Left lung (tissue), 10 donors: ENCODE measurements around the gene MANBA. TPM values are rescaled to one million over a fixed set of nuclear protein-coding genes. Genes with fewer than 3 reads are reported as not detected.
A peak's percentile ranks its signal among the peaks of the same experiment; 100 is the strongest.
"Not testable (repeated sequence)": the region's sequence is repeated elsewhere in the genome, so short reads cannot be mapped to it uniquely, and the experiment has no call there.

ENCODE experiments used
- ATAC-seq: fragments of 200-7000 bp; cut with Tn5 transposase; one replicate; pipeline ENCODE4 v1.9.1; 2020; ENCODE audit warnings: moderate library complexity
- DNase-seq, 4 donors: peaks; one replicate each; pipeline ENCODE4 v3.0.0-alpha.2; 2013 to 2020
- H3K27ac ChIP-seq, 2 donors: fragments of 200-600 bp; sonication (generic) in 1 of 2; one replicate each; pipeline versions ENCODE4 v1.5.0 to v1.8.0; 2020 to 2021
- H3K27me3 ChIP-seq, 2 donors: fragments of 200-600 bp; sonication (generic) in 1 of 2; one replicate each; pipeline versions ENCODE4 v1.5.0 to v1.8.0; 2020 to 2021
- H3K36me3 ChIP-seq, 2 donors: fragments of 200-600 bp; sonication (generic) in 1 of 2; one replicate each; pipeline versions ENCODE4 v1.5.0 to v1.8.0; 2020 to 2021
- H3K4me1 ChIP-seq, 2 donors: fragments of 200-600 bp; one replicate each; pipeline ENCODE4 v1.8.0; 2021
- H3K4me3 ChIP-seq, 2 donors: fragments of 200-600 bp; sonication (generic) in 1 of 2; one replicate each; pipeline versions ENCODE4 v1.5.0 to v1.8.0; 2020 to 2021; ENCODE audit warnings: mild to moderate bottlenecking in 1 of 2
- H3K9me3 ChIP-seq, 2 donors: fragments of 200-600 bp; sonication (generic) in 1 of 2; one replicate each; pipeline versions ENCODE4 v1.5.0 to v1.8.0; 2020 to 2021
- intact Hi-C, 2 donors: fragments of 100-400 bp; cut with DNase I; formaldehyde crosslinking; loops; one replicate each; pipeline versions ENCODE4 v1.11.2 to v1.14.2; 2022
- polyA plus RNA-seq, 6 donors: library from polyadenylated mRNA; unstranded; fragments of 120-200 nt; gene quantifications; one replicate each; pipeline ENCODE4 v1.2.1, GENCODE V29; 2013; ENCODE audit not compliant: insufficient read length in 6 of 6
- total RNA-seq, 2 donors: library from RNA; stranded (reverse); fragmentation: NEBNext Ultra II Directional; extraction: Animal tissue kit (Norgen Biotek cat#: 25700); gene quantifications; one replicate each; pipeline ENCODE4 v1.2.1, GENCODE V29; 2021
- TF ChIP-seq, protein P1 (sequence below), 2 donors: fragments of 200-600 bp; sonication (generic) in 1 of 2; IDR thresholded peaks; one replicate each; pipeline versions ENCODE4 v1.5.0 to v1.8.0; 2021; ENCODE audit warnings: antibody characterized with exemption in 2 of 2
- donor health status: DM: no; HTN: yes; CAD: no.
- donor health status: DM: no; HTN: no; CAD: no.

MANBA gene
- total and polyA plus RNA-seq, 8 donors: 31.3 to 57.0 (median 36.4) TPM

DNA sequence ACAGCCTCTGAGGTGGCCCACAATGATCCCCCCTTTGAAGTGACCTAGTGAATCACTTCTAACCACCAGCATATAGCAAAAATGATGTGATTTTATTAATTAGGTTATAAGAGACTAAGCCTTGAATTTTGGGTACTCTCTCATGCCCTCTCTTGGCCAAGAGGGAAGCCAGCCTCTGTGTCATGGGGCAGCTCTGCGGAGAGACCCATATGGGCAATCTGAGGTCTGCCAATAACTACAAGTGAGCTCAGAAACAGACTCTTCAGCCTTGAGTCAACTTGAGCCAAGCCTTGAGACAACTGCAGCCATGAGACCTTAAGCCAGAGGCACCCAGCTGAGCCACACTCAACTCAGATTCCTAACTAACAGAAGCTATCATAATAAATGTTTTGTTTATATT is 45.7 kb downstream of the MANBA start:
- DNase-seq (no peak), ATAC-seq (peak; percentile 17)
- TF ChIP-seq, protein P1, sequence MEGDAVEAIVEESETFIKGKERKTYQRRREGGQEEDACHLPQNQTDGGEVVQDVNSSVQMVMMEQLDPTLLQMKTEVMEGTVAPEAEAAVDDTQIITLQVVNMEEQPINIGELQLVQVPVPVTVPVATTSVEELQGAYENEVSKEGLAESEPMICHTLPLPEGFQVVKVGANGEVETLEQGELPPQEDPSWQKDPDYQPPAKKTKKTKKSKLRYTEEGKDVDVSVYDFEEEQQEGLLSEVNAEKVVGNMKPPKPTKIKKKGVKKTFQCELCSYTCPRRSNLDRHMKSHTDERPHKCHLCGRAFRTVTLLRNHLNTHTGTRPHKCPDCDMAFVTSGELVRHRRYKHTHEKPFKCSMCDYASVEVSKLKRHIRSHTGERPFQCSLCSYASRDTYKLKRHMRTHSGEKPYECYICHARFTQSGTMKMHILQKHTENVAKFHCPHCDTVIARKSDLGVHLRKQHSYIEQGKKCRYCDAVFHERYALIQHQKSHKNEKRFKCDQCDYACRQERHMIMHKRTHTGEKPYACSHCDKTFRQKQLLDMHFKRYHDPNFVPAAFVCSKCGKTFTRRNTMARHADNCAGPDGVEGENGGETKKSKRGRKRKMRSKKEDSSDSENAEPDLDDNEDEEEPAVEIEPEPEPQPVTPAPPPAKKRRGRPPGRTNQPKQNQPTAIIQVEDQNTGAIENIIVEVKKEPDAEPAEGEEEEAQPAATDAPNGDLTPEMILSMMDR (IDR thresholded peaks at IDR 0.05): no peak
- Histone ChIP-seq H3K27ac (no peak overlapping the region), H3K9me3 (no peaks in the 10 kb centered on the region), H3K4me1 (peaks cover 5% of the 10 kb centered on the region in 2 donors), H3K4me3 (no peak overlapping the region), H3K27me3 (no peaks in the 10 kb centered on the region), H3K36me3 (peaks cover 0 to 33% of the 10 kb centered on the region in 2 donors)
- intact Hi-C loops: no loop called here

GRCh38 chr4:102713774-102714173 is 47.0 kb downstream of the MANBA start:
- intact Hi-C loops, H3K4me3 ChIP-seq, H3K4me1 ChIP-seq, H3K27me3 ChIP-seq, ATAC-seq, DNase-seq, H3K9me3 ChIP-seq, H3K27ac ChIP-seq: not testable (repeated sequence)
- H3K36me3 ChIP-seq: peaks cover 0 to 20% of the 10 kb centered on the region in 2 donors

- TF ChIP-seq, protein P1 (IDR thresholded peaks at IDR 0.05): no peak
- H3K9me3 ChIP-seq: no peaks in the 10 kb centered on the region
- intact Hi-C loops: no loop called here
- peaks cover 5% of the 10 kb centered on the region in 2 donors for H3K4me1 ChIP-seq
- H3K4me3 ChIP-seq: no peak overlapping the region
- no peaks in the 10 kb centered on the region for H3K27me3 ChIP-seq
- no peak overlapping the region for H3K27ac ChIP-seq
- DNase-seq (no peak), ATAC-seq (peak; percentile 84)
- peaks cover 0 to 16% of the 10 kb centered on the region in 2 donors for H3K36me3 ChIP-seq
These were observed 47.7 kb downstream of the MANBA start for GRCh38 chr4:102713096-102713495.

DNA sequence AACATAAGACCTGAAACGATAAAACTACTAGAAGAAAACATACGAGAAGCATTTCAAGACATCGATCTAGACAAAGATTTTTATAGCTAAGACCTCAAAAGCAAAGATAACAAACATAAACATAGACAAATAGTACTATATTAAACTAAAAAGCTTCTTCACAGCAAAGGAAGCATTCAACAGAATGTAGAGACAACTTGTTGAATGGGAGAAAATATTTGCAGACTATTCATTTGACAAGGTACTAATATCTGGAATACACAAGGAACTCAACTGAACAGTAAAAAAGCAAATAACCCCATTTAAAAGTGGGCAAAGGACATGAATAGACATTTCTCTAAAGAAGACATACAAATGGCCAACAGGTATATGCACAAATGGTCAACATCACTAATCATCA is 49.8 kb downstream of the MANBA start:
- no peaks in the 10 kb centered on the region for H3K27me3 ChIP-seq
- peaks cover 0 to 16% of the 10 kb centered on the region in 2 donors for H3K36me3 ChIP-seq
- no peak for ATAC-seq
- intact Hi-C loops: no loop called here
- H3K27ac ChIP-seq: no peak overlapping the region
- H3K4me3 ChIP-seq: no peak overlapping the region
- TF ChIP-seq, protein P1 (IDR thresholded peaks at IDR 0.05): no peak
- peaks cover 0 to 5% of the 10 kb centered on the region in 2 donors for H3K4me1 ChIP-seq
- no peaks in the 10 kb centered on the region for H3K9me3 ChIP-seq
- DNase-seq: no peak

DNA sequence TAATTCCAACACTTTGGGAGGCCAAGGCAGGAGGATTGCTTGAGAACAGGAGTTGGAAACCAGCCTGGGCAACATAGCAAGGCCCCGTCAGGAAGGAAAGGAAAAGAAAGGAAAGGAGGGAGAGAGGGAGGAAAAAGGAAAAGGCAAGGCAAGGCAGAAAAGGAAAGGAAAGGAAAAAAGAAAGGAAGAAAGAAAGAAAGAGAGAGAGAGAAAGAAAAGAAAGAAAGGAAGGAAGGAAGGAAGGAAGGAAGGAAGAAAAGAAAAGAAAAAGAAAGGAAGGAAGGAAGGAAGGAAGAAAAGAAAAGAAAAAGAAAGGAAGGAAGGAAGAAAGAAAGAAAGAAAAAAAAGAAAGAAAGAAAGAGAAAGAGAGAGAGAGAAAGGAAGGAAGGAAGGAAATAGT is 51.7 kb downstream of the MANBA start:
- DNase-seq, intact Hi-C loops, H3K27ac ChIP-seq, H3K4me1 ChIP-seq, ATAC-seq, H3K4me3 ChIP-seq, H3K27me3 ChIP-seq, H3K9me3 ChIP-seq: not testable (repeated sequence)
- peaks cover 0 to 12% of the 10 kb centered on the region in 2 donors for H3K36me3 ChIP-seq

DNA sequence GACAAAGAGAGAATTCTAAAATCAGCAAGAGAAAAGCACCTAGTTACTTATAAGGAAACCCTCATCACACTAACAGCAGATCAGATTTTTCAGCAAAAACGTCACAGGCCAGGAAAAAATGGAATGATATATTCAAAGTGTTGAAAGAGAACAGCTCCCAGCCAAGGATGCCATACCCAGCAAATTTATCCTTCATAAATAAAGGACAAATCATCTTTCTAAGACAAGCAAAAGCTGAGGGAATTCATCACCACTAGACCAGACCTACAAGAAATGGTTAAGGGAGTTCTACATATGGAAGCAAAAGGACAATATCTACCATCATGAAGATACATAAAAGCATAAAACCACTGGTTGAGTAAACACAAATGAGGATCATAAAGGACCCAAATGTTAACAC is 53.6 kb downstream of the MANBA start:
- Histone ChIP-seq H3K4me1 (no peaks in the 10 kb centered on the region), H3K36me3 (no peaks in the 10 kb centered on the region), H3K4me3 (no peak overlapping the region), H3K27ac (no peak overlapping the region), H3K27me3 (no peaks in the 10 kb centered on the region), H3K9me3 (no peaks in the 10 kb centered on the region)
- intact Hi-C loops: no loop called here
- no peak for DNase-seq
- TF ChIP-seq, protein P1 (IDR thresholded peaks at IDR 0.05): no peak
- no peak for ATAC-seq
